K562 (cell line): ENCODE data around the gene DTX4. TPM values are rescaled to one million over a fixed set of nuclear protein-coding genes. Genes with fewer than 3 reads are reported as not detected.

ENCODE experiments used
- ATAC-seq: fragments of 200-7000 bp; cut with Tn5 transposase; 3 replicates; pipeline ENCODE4 v1.9.1; 2020; ENCODE audit warnings: moderate library complexity
- BruUV-seq: library from RNA; stranded (reverse); fragments of 400-500 nt; replicated peaks from 2 replicates; lab custom pipeline; 2021; lab: Mats Ljungman, UMichigan
- CTCF ChIA-PET: fragments of 300-600 bp; formaldehyde crosslinking; extraction: SDS; loops from one replicate; lab custom pipeline; 2021; ENCODE audit warnings: low intra/inter-chr PET ratio; lab: Yijun Ruan, JAX
- POLR2A ChIA-PET: fragments of 300-600, 350-650 bp; sonication (Branson Sonifier 250); formaldehyde crosslinking; extraction: SDS; loops from one replicate; lab custom pipeline; 2021; ENCODE audit warnings: antibody characterized with exemption, inconsistent platforms; lab: Yijun Ruan, JAX
- DNase-seq, 4 experiments: peaks; one replicate each; pipeline versions ENCODE4 v3.0.0 to v3.0.0-alpha.2; 2011 to 2018; ENCODE audit warnings: low spot score in 3 of 4, mixed read lengths in 3 of 4; ENCODE audit errors: extremely low read depth in 1 of 4
- FAIRE-seq: peaks from 2 replicates; lab custom pipeline; 2011; peaks lifted over from hg19 to GRCh38; lab: Jason Lieb, UNC
- H2AFZ ChIP-seq: 2 replicates; pipeline ENCODE4 v1.6.0; 2011; ENCODE audit warnings: low read depth, low read length, control low read depth, inconsistent platforms
- H3K27ac ChIP-seq: fragments of 200-600 bp; 3 replicates; pipeline ENCODE4 v1.8.0; 2011; ENCODE audit warnings: low read depth, mild to moderate bottlenecking, control low read depth, inconsistent platforms, low read length, moderate library complexity, mixed read lengths; ENCODE audit errors: extremely low read depth
- H3K27me3 ChIP-seq, 2 experiments: fragments of 300-600 bp in 1 of 2; 2 replicates in 1 of 2; 3 replicates in 1 of 2; pipeline versions ENCODE4 v1.6.0 to v1.8.0; 2011; ENCODE audit warnings: inconsistent platforms in 2 of 2, low read length in 2 of 2, mild to moderate bottlenecking in 1 of 2, mixed read lengths in 1 of 2, moderate library complexity in 1 of 2; ENCODE audit not compliant: control insufficient read depth in 2 of 2, insufficient read depth in 2 of 2
- H3K36me3 ChIP-seq: fragments of 300-600 bp; 3 replicates; pipeline ENCODE4 v1.8.0; 2011; ENCODE audit warnings: mild to moderate bottlenecking, low read length, inconsistent platforms; ENCODE audit not compliant: control insufficient read depth, insufficient read depth
- H3K4me1 ChIP-seq, 2 experiments: fragments of 200-600 bp in 1 of 2; replicated peaks in 1 of 2; 2 replicates in 1 of 2; 3 replicates in 1 of 2; pipeline versions ENCODE4 v1.5.1 to v1.8.0; 2011; ENCODE audit warnings: inconsistent platforms in 2 of 2, low read length in 2 of 2, mild to moderate bottlenecking in 1 of 2, mixed read lengths in 1 of 2, moderate library complexity in 1 of 2; ENCODE audit not compliant: control insufficient read depth in 2 of 2, insufficient read depth in 2 of 2
- H3K4me2 ChIP-seq: 2 replicates; pipeline ENCODE4 v1.6.1; 2011; ENCODE audit warnings: low read length, control low read depth, inconsistent platforms, mixed read lengths; ENCODE audit not compliant: insufficient read depth
- H3K4me3 ChIP-seq: fragments of 200-600 bp; sonication (generic), shearing (Covaris generic); 2 replicates; pipeline ENCODE4 v1.5.1; 2016; ENCODE audit warnings: control low read depth, inconsistent platforms
- H3K79me2 ChIP-seq: fragments of 200-600 bp; 3 replicates; pipeline ENCODE4 v1.8.0; 2011; ENCODE audit warnings: low read length, inconsistent platforms; ENCODE audit not compliant: control insufficient read depth, insufficient read depth
- H3K9ac ChIP-seq, 2 experiments: 2 replicates each; pipeline versions ENCODE4 v1.6.0 to v1.6.1; 2011; ENCODE audit warnings: low read depth in 2 of 2, low read length in 2 of 2, control low read depth in 1 of 2, inconsistent platforms in 1 of 2, mild to moderate bottlenecking in 1 of 2, mixed read lengths in 1 of 2; ENCODE audit not compliant: insufficient read depth in 1 of 2
- H3K9me1 ChIP-seq: one replicate; pipeline ENCODE4 v1.6.0; 2011; ENCODE audit warnings: inconsistent platforms, mild to moderate bottlenecking, low read length, moderate library complexity; ENCODE audit not compliant: control insufficient read depth, insufficient read depth
- H3K9me3 ChIP-seq: replicated peaks from 2 replicates; pipeline ENCODE4 v1.5.1; 2011; ENCODE audit warnings: low read depth, low read length, inconsistent platforms; ENCODE audit not compliant: control insufficient read depth, insufficient read depth
- H4K20me1 ChIP-seq: replicated peaks from 2 replicates; pipeline ENCODE4 v1.6.1; 2011; ENCODE audit warnings: low read length, inconsistent platforms, mixed read lengths; ENCODE audit not compliant: control insufficient read depth, insufficient read depth
- GABPB1 ChIP-seq: sonication (generic); formaldehyde crosslinking; IDR thresholded peaks from 2 replicates; pipeline ENCODE4 v1.8.0; 2022; ENCODE audit warnings: mild to moderate bottlenecking, missing genetic modification reagents
- HDAC2 ChIP-seq: fragments of 450-650 bp; IDR thresholded peaks from 2 replicates; pipeline ENCODE4 v1.6.1; 2016; ENCODE audit warnings: mild to moderate bottlenecking
- IFI16 ChIP-seq: fragments of 250-450 bp; sonication (Bioruptor Pico); IDR thresholded peaks from 2 replicates; pipeline ENCODE4 v2.1.2; 2022; ENCODE audit warnings: mild to moderate bottlenecking, inconsistent platforms
- JUN ChIP-seq, 2 experiments: sonication (generic) in 1 of 2; formaldehyde crosslinking in 1 of 2; IDR thresholded peaks; 2 replicates each; pipeline versions ENCODE4 v1.6.1 to v1.8.0; 2012 to 2022; ENCODE audit warnings: borderline replicate concordance in 2 of 2, mild to moderate bottlenecking in 2 of 2, improper control_type of control experiment in 1 of 2, low read depth in 1 of 2, low read length in 1 of 2, missing genetic modification reagents in 1 of 2
- MECOM ChIP-seq: fragments of 250-450 bp; sonication (Bioruptor Pico); IDR thresholded peaks from 2 replicates; pipeline ENCODE4 v1.8.0; 2022; ENCODE audit warnings: inconsistent platforms
- NCOA6 ChIP-seq: fragments of 450-650 bp; IDR thresholded peaks from 2 replicates; pipeline ENCODE4 v1.6.1; 2017; ENCODE audit warnings: mild to moderate bottlenecking
- NCOR1 ChIP-seq: fragments of 450-650 bp; IDR thresholded peaks from 2 replicates; pipeline ENCODE4 v1.6.1; 2016; ENCODE audit warnings: mild to moderate bottlenecking, moderate library complexity
- NFE2 ChIP-seq: IDR thresholded peaks from 2 replicates; pipeline ENCODE4 v1.6.1; 2014; ENCODE audit warnings: antibody characterized with exemption, low read depth
- STAG1 ChIP-seq: sonication (generic); formaldehyde crosslinking; IDR thresholded peaks from 2 replicates; pipeline ENCODE4 v1.5.0; 2020; ENCODE audit warnings: missing genetic modification reagents, borderline replicate concordance
- TAF9B ChIP-seq: fragments of 450-650 bp; IDR thresholded peaks from 2 replicates; pipeline ENCODE4 v1.6.1; 2018; ENCODE audit warnings: mild to moderate bottlenecking; ENCODE audit not compliant: partially characterized antibody
- ZBTB33 ChIP-seq: sonication (generic); formaldehyde crosslinking; IDR thresholded peaks from 2 replicates; pipeline ENCODE4 v1.8.1; 2023; ENCODE audit warnings: mild to moderate bottlenecking, missing genetic modification reagents
- ZNF280A ChIP-seq: fragments of 450-650 bp; IDR thresholded peaks from 2 replicates; pipeline ENCODE4 v1.6.1; 2018; ENCODE audit warnings: mild to moderate bottlenecking, low read depth; ENCODE audit not compliant: partially characterized antibody
- ZNF644 ChIP-seq: fragments of 200-800 bp; sonication (Bioruptor generic); IDR thresholded peaks from 2 replicates; pipeline ENCODE4 v1.6.1; 2016; ENCODE audit warnings: low read depth, missing genetic modification characterization, missing compliant biosample characterization
- ZNF699 ChIP-seq: fragments of 250-450 bp; sonication (Bioruptor Pico); IDR thresholded peaks from 2 replicates; pipeline ENCODE4 v1.8.0; 2021; ENCODE audit warnings: mild to moderate bottlenecking, moderate library complexity; ENCODE audit not compliant: insufficient replicate concordance
- WGBS: fragments of 100-300 bp; shearing (Covaris generic); methylation state at CpG from one replicate; pipeline ENCODE4 v1.1.6; 2016; ENCODE audit warnings: low coverage, mixed read lengths; ENCODE audit not compliant: insufficient coverage; ENCODE audit errors: missing lambda C conversion rate; 5-methylcytosine and 5-hydroxymethylcytosine counted together
- in situ Hi-C: fragments of 300-500 bp; cut with MboI; formaldehyde crosslinking; loops from 4 replicates; pipeline ENCODE4 v1.15.0; 2018; ENCODE audit warnings: inconsistent platforms, mixed read lengths
- intact Hi-C: fragments of 100-400 bp; cut with micrococcal nuclease; formaldehyde crosslinking; loops from 2 replicates; pipeline ENCODE4 v1.14.2; 2022
- polyA plus RNA-seq, 8 experiments: library from polyadenylated mRNA; depleted of rRNA in 4 of 8; stranded (reverse) in 5 of 8; unstranded in 3 of 8; fragments of >200 nt; fragmentation: Nextera tagmentation in 2 of 8; fragmentation: Illumina TruSeq in 1 of 8; extraction: Ambion mirVana in 2 of 8; extraction: Trizol in 1 of 8; gene quantifications; 2 replicates each; pipeline versions ENCODE4 v1.2.1 to v1.2.3, GENCODE V29; 2011 to 2014; ENCODE audit warnings: inconsistent platforms in 1 of 8, missing spikeins in 1 of 8
- total RNA-seq, 7 experiments: library from RNA; depleted of rRNA in 6 of 7; stranded (reverse); fragments of >200 nt in 6 of 7; fragmentation: Illumina TruSeq in 2 of 7; extraction: Trizol in 2 of 7; gene quantifications; 2 replicates each; pipeline versions ENCODE4 v1.2.1 to v1.2.3, GENCODE V29; 2011 to 2021; ENCODE audit warnings: low replicate concordance in 1 of 7
- TF ChIP-seq, protein P1 (sequence below): fragments of 250-450 bp; sonication (Bioruptor Pico); IDR thresholded peaks from 2 replicates; pipeline ENCODE4 v1.8.0; 2021; ENCODE audit warnings: moderate library complexity, mild to moderate bottlenecking, inconsistent platforms

DTX4 gene
- total and polyA plus RNA-seq, 9 of the 15 experiments (the other 6 are each of a cell fraction or from before 2014, with no cell fraction given): 0.03 to 0.47 (median 0.04) TPM; not detected in 4

DNA sequence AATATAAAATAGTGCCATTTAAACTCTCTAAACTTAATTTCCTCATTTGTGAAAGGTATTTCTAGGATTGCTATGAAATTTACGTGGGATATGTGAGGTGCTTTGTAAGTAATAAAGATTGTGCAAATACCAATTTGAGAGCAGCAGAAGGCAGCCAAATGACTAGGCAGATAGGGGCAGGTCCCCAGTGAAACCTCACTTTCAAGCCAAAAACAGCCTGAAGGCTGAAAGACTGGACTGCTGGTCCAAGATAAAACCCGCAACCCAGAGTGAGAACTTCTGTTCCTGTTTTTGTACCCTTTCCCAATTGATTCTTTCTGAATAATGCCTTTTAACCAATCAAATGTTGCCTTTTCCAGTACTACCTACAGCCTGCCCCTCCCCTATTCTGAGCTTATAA, 7.2 kb downstream of the DTX4 start:
- no peak for FAIRE-seq
- in situ Hi-C loops: loop anchor here (10.0 to 25.0 kb wide), 2 partner anchors 246 to 508 kb away; partner anchors contain the start of gene OR5A2

More for the DNA sequence above, 7.2 kb downstream of the DTX4 start:
- Histone ChIP-seq H3K36me3 (no peaks in the 10 kb centered on the region), H4K20me1 (no peaks in the 10 kb centered on the region; the same call in 1 of the 2 replicates), H3K79me2 (no peaks in the 10 kb centered on the region), H3K9me1 (no peaks in the 10 kb centered on the region), H3K4me3 (no peak overlapping the region), H3K9ac (no peak overlapping the region), H2AFZ (no peak overlapping the region), H3K4me1 (peaks cover 0 to 6% of the 10 kb centered on the region in 2 experiments; a peak in 1 of 5 replicates), H3K27ac (no peak overlapping the region), H3K27me3 (peaks cover under 1 to 31% of the 10 kb centered on the region in 2 experiments; a peak in 4 of 5 replicates), H3K9me3 (no peaks in the 10 kb centered on the region), H3K4me2 (no peak overlapping the region)
- ATAC-seq: no peak
- 0% methylated on average over 2 of the region's 2 CpGs for WGBS
- ChIA-PET CTCF (no interaction called here), POLR2A (no interaction called here)
- TF ChIP-seq STAG1 (CRISPR knock-in tag): no peak
- no peak for TF ChIP-seq ZNF699 (CRISPR knock-in tag)
- TF ChIP-seq ZBTB33 (CRISPR knock-in tag): no peak
- no peak for TF ChIP-seq ZNF644 (tag)
- no peak for TF ChIP-seq GABPB1
- no peak for TF ChIP-seq HDAC2
- no peak for TF ChIP-seq TAF9B
- TF ChIP-seq, protein P1, sequence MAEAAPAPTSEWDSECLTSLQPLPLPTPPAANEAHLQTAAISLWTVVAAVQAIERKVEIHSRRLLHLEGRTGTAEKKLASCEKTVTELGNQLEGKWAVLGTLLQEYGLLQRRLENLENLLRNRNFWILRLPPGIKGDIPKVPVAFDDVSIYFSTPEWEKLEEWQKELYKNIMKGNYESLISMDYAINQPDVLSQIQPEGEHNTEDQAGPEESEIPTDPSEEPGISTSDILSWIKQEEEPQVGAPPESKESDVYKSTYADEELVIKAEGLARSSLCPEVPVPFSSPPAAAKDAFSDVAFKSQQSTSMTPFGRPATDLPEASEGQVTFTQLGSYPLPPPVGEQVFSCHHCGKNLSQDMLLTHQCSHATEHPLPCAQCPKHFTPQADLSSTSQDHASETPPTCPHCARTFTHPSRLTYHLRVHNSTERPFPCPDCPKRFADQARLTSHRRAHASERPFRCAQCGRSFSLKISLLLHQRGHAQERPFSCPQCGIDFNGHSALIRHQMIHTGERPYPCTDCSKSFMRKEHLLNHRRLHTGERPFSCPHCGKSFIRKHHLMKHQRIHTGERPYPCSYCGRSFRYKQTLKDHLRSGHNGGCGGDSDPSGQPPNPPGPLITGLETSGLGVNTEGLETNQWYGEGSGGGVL (CRISPR knock-in tag): no peak
- TF ChIP-seq NCOR1: no peak
- TF ChIP-seq ZNF280A: no peak
- no peak for TF ChIP-seq NCOA6
- TF ChIP-seq IFI16 (CRISPR knock-in tag): no peak
- no peak for TF ChIP-seq MECOM (CRISPR knock-in tag)
- TF ChIP-seq NFE2: no peak
- TF ChIP-seq JUN (IDR thresholded peaks at IDR 0.05; ENCODE audit: borderline replicate concordance, low read depth, low read length): no peak
- TF ChIP-seq JUN (CRISPR knock-in tag; IDR thresholded peaks at IDR 0.05; ENCODE audit: borderline replicate concordance): no peak
- intact Hi-C loops: no loop called here
- no peak for DNase-seq
- BruUV-seq: no TSS peak
